ENCODE results near the gene PLD5.

- TF ChIP-seq CTCF (IDR thresholded peaks at IDR 0.05; ENCODE audit: low read length) (no peak), EZH2 (IDR thresholded peaks at IDR 0.05; ENCODE audit: borderline replicate concordance, low read length) (no peak)
Observed at GRCh38 chr1:242083742-242084141, 440.8 kb downstream of the PLD5 start.

Measured in OCI-LY1 (cell line).